Upper lobe of right lung (tissue), 1 donor: Measurements from ENCODE around the gene MEGF8. TPM values are rescaled to one million over a fixed set of nuclear protein-coding genes. Genes with fewer than 3 reads are reported as not detected.

Source experiments
- ATAC-seq: fragments of 200-7000 bp; cut with Tn5 transposase; one replicate; pipeline ENCODE4 v1.9.1; 2020; ENCODE audit warnings: mild to moderate bottlenecking, moderate library complexity
- DNase-seq: peaks from one replicate; pipeline ENCODE4 v3.0.0-alpha.2; 2020
- H3K27ac ChIP-seq: fragments of 200-600 bp; one replicate; pipeline ENCODE4 v1.8.0; 2022
- H3K27me3 ChIP-seq: fragments of 200-600 bp; one replicate; pipeline ENCODE4 v1.8.0; 2022; ENCODE audit warnings: mild to moderate bottlenecking
- H3K36me3 ChIP-seq: fragments of 200-600 bp; one replicate; pipeline ENCODE4 v1.8.0; 2022
- H3K4me1 ChIP-seq: fragments of 200-600 bp; one replicate; pipeline ENCODE4 v1.8.0; 2022
- H3K4me3 ChIP-seq: fragments of 200-600 bp; one replicate; pipeline ENCODE4 v1.8.0; 2022; ENCODE audit warnings: mild to moderate bottlenecking
- H3K9me3 ChIP-seq: fragments of 200-600 bp; one replicate; pipeline ENCODE4 v1.8.0; 2022
- intact Hi-C: fragments of 100-400 bp; cut with DNase I; formaldehyde crosslinking; loops from one replicate; pipeline ENCODE4 v1.11.0; 2022
- total RNA-seq: library from RNA; stranded (reverse); fragmentation: NEBNext Ultra II Directional; extraction: Animal tissue kit (Norgen Biotek cat#: 25700); gene quantifications from one replicate; pipeline ENCODE4 v1.2.1, GENCODE V29; 2021
- TF ChIP-seq, protein P1 (sequence below): fragments of 200-600 bp; IDR thresholded peaks from one replicate; pipeline ENCODE4 v1.8.0; 2022; ENCODE audit warnings: antibody characterized with exemption
- donor health status: DM: no; HTN: yes; CAD: no; lungs with severe emphysema.

MEGF8 gene
- total RNA-seq, 1 donor from 2014 or later: 18.4 TPM

- ATAC-seq: no peak
- Histone ChIP-seq H3K9me3 (no peaks in the 10 kb centered on the region), H3K27ac (no peak overlapping the region), H3K4me3 (peak overlapping the region; percentile 66), H3K27me3 (no peaks in the 10 kb centered on the region), H3K4me1 (no peaks in the 10 kb centered on the region), H3K36me3 (no peaks in the 10 kb centered on the region)
- no peak for DNase-seq
- intact Hi-C loops: no loop called here
- TF ChIP-seq, protein P1, sequence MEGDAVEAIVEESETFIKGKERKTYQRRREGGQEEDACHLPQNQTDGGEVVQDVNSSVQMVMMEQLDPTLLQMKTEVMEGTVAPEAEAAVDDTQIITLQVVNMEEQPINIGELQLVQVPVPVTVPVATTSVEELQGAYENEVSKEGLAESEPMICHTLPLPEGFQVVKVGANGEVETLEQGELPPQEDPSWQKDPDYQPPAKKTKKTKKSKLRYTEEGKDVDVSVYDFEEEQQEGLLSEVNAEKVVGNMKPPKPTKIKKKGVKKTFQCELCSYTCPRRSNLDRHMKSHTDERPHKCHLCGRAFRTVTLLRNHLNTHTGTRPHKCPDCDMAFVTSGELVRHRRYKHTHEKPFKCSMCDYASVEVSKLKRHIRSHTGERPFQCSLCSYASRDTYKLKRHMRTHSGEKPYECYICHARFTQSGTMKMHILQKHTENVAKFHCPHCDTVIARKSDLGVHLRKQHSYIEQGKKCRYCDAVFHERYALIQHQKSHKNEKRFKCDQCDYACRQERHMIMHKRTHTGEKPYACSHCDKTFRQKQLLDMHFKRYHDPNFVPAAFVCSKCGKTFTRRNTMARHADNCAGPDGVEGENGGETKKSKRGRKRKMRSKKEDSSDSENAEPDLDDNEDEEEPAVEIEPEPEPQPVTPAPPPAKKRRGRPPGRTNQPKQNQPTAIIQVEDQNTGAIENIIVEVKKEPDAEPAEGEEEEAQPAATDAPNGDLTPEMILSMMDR: no peak
Measured at GRCh38 chr19:42303101-42303464, 22.4 kb upstream of the MEGF8 start.

GRCh38 chr19:42303876-42304275 lies 21.6 kb upstream of the MEGF8 start:
- Histone ChIP-seq H3K9me3 (no peaks in the 10 kb centered on the region), H3K27ac (no peak overlapping the region), H3K36me3 (no peaks in the 10 kb centered on the region), H3K4me3 (no peak overlapping the region), H3K27me3 (no peaks in the 10 kb centered on the region), H3K4me1 (no peaks in the 10 kb centered on the region)
- ATAC-seq (no peak), DNase-seq (no peak)
- intact Hi-C loops: no loop called here
- TF ChIP-seq, protein P1: no peak

DNA sequence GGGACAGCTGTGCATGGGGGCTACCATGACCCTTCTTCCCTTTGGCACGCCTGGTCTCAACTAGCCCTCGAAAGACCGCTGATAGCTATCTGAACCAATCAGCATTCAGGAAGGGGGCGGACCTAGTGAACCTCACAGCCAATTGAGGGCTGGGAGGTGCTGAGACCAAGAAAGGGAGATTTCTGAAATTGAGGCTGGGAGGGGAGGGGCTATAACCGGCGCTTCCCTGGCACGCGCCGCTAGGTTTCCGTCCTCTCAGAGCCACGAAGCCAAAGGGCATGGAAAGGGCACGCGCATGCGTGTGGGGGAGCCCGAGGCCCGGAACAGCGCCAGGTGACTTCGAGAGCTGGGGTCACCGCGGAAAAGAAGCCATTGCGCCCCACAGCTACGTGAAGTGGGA lies 18.8 kb upstream of the MEGF8 start:
- Histone ChIP-seq H3K27ac (no peak overlapping the region), H3K36me3 (no peaks in the 10 kb centered on the region), H3K9me3 (no peaks in the 10 kb centered on the region), H3K4me3 (no peak overlapping the region), H3K4me1 (no peaks in the 10 kb centered on the region), H3K27me3 (peaks cover 8% of the 10 kb centered on the region)
- no peak for DNase-seq
- intact Hi-C loops: no loop called here
- no peak for ATAC-seq
- TF ChIP-seq, protein P1: no peak

DNA sequence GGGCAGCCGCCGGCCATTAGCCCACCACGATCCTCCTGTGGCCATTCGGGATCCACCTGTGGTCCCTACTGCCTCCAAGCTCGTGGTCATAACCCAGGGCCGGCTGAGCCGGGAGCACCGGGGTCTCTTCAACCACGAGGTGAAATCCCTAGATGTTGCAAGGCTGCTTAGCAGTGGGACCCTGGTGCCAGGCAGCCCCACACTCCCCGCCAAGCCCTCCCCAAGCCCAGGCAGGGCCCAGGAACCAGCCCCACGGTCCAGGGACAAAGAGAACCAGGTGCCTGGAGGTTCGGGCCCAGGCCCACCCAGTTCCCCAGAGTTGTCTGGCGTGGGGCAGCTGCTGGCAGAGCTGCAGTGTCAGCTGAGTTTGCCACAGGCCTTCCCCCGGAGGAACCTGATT lies 15.7 kb upstream of the MEGF8 start:
- Histone ChIP-seq H3K27me3 (peaks cover 35% of the 10 kb centered on the region), H3K27ac (no peak overlapping the region), H3K4me1 (no peaks in the 10 kb centered on the region), H3K4me3 (no peak overlapping the region), H3K36me3 (no peaks in the 10 kb centered on the region), H3K9me3 (no peaks in the 10 kb centered on the region)
- ATAC-seq: no peak
- DNase-seq: no peak
- intact Hi-C loops: no loop called here
- TF ChIP-seq, protein P1: no peak

- intact Hi-C loops: no loop called here
- Histone ChIP-seq H3K27me3 (peaks cover 36% of the 10 kb centered on the region), H3K9me3 (no peaks in the 10 kb centered on the region), H3K4me3 (no peak overlapping the region), H3K36me3 (no peaks in the 10 kb centered on the region), H3K4me1 (no peaks in the 10 kb centered on the region), H3K27ac (no peak overlapping the region)
- ATAC-seq (no peak), DNase-seq (no peak)
- TF ChIP-seq, protein P1: no peak
Measured at GRCh38 chr19:42311657-42312056, 13.8 kb upstream of the MEGF8 start.

- no peaks in the 10 kb centered on the region for H3K36me3 ChIP-seq
- H3K27me3 ChIP-seq: peaks cover 36% of the 10 kb centered on the region
- TF ChIP-seq, protein P1: no peak
- DNase-seq (no peak), ATAC-seq (no peak)
- peaks cover 4% of the 10 kb centered on the region for H3K4me1 ChIP-seq
- intact Hi-C loops: no loop called here
- H3K4me3 ChIP-seq: no peak overlapping the region
- H3K27ac ChIP-seq: no peak overlapping the region
- H3K9me3 ChIP-seq: no peaks in the 10 kb centered on the region
Measured at GRCh38 chr19:42312370-42312769, 13.1 kb upstream of the MEGF8 start.
